ENCODE results near the gene EMID1.

EMID1 gene

GRCh38 chr22:29208502-29208862 lies 2.8 kb downstream of the EMID1 start:
- TF ChIP-seq USF1 (IDR thresholded peaks at IDR 0.05) (no peak), NFIC (IDR thresholded peaks at IDR 0.05) (no peak), MAX (IDR thresholded peaks at IDR 0.05) (no peak), YY1 (IDR thresholded peaks at IDR 0.05; ENCODE audit: low read depth) (no peak), EGR1 (IDR thresholded peaks at IDR 0.05) (no peak), TAF1 (IDR thresholded peaks at IDR 0.05; ENCODE audit: low read depth) (no peak), REST (IDR thresholded peaks at IDR 0.05; ENCODE audit: low read depth) (no peak), CEBPB (IDR thresholded peaks at IDR 0.05) (no peak), TCF12 (IDR thresholded peaks at IDR 0.05; ENCODE audit: low read depth) (no peak), EP300 (IDR thresholded peaks at IDR 0.05; ENCODE audit: borderline replicate concordance) (no peak), FOXM1 (IDR thresholded peaks at IDR 0.05; ENCODE audit: borderline replicate concordance, low read depth) (no peak), ZBTB7A (IDR thresholded peaks at IDR 0.05; ENCODE audit: low read depth) (no peak), TEAD4 (IDR thresholded peaks at IDR 0.05) (no peak), CREB1 (IDR thresholded peaks at IDR 0.05; ENCODE audit: low read depth) (no peak), RAD21 (IDR thresholded peaks at IDR 0.05; ENCODE audit: low read depth) (no peak)

GRCh38 chr22:29208879-29209623 lies 3.4 kb downstream of the EMID1 start:
- TF ChIP-seq NFIC (IDR thresholded peaks at IDR 0.05) (peak; percentile 39; the same call in 1 of the 2 replicates), EGR1 (IDR thresholded peaks at IDR 0.05) (peak; percentile 61; the same call in 1 of the 2 replicates), TAF1 (IDR thresholded peaks at IDR 0.05; ENCODE audit: low read depth) (no peak)

- TF ChIP-seq ZBTB7A (IDR thresholded peaks at IDR 0.05; ENCODE audit: low read depth): no peak
- TF ChIP-seq USF1 (IDR thresholded peaks at IDR 0.05): no peak
- TF ChIP-seq CEBPB (IDR thresholded peaks at IDR 0.05): no peak
- TF ChIP-seq TCF12 (IDR thresholded peaks at IDR 0.05; ENCODE audit: low read depth): no peak
- no peak for TF ChIP-seq EGR1 (IDR thresholded peaks at IDR 0.05)
- TF ChIP-seq FOXM1 (IDR thresholded peaks at IDR 0.05; ENCODE audit: borderline replicate concordance, low read depth): no peak
- TF ChIP-seq REST (IDR thresholded peaks at IDR 0.05; ENCODE audit: low read depth): no peak
- TF ChIP-seq TEAD4 (IDR thresholded peaks at IDR 0.05): no peak
- no peak for TF ChIP-seq YY1 (IDR thresholded peaks at IDR 0.05; ENCODE audit: low read depth)
- TF ChIP-seq EP300 (IDR thresholded peaks at IDR 0.05; ENCODE audit: borderline replicate concordance): no peak
- TF ChIP-seq MAX (IDR thresholded peaks at IDR 0.05): no peak
- TF ChIP-seq TAF1 (IDR thresholded peaks at IDR 0.05; ENCODE audit: low read depth): no peak
- no peak for TF ChIP-seq RAD21 (IDR thresholded peaks at IDR 0.05; ENCODE audit: low read depth)
- TF ChIP-seq NFIC (IDR thresholded peaks at IDR 0.05): no peak
- TF ChIP-seq CREB1 (IDR thresholded peaks at IDR 0.05; ENCODE audit: low read depth): no peak
Measured at GRCh38 chr22:29209624-29209929, 3.9 kb downstream of the EMID1 start.

- TF ChIP-seq YY1 (IDR thresholded peaks at IDR 0.05; ENCODE audit: low read depth) (no peak), USF1 (IDR thresholded peaks at IDR 0.05) (no peak), TAF1 (IDR thresholded peaks at IDR 0.05; ENCODE audit: low read depth) (no peak), MAX (IDR thresholded peaks at IDR 0.05) (no peak), TCF12 (IDR thresholded peaks at IDR 0.05; ENCODE audit: low read depth) (no peak), EP300 (IDR thresholded peaks at IDR 0.05; ENCODE audit: borderline replicate concordance) (no peak), EGR1 (IDR thresholded peaks at IDR 0.05) (no peak), ZBTB7A (IDR thresholded peaks at IDR 0.05; ENCODE audit: low read depth) (no peak), RAD21 (IDR thresholded peaks at IDR 0.05; ENCODE audit: low read depth) (no peak), TEAD4 (IDR thresholded peaks at IDR 0.05) (no peak), REST (IDR thresholded peaks at IDR 0.05; ENCODE audit: low read depth) (no peak), CREB1 (IDR thresholded peaks at IDR 0.05; ENCODE audit: low read depth) (no peak), FOXM1 (IDR thresholded peaks at IDR 0.05; ENCODE audit: borderline replicate concordance, low read depth) (no peak)
Measured at GRCh38 chr22:29211066-29211465, 5.4 kb downstream of the EMID1 start.

All from Ishikawa (cell line).